C4-2B (cell line): ENCODE results near the gene HSDL1.

ENCODE experiments used
- CTCF ChIP-seq: fragments of 450-650 bp; conservative IDR thresholded peaks from 2 replicates; pipeline ENCODE4 v1.5.1; 2017; ENCODE audit warnings: mild to moderate bottlenecking
- ZFX ChIP-seq: fragments of 450-650 bp; IDR thresholded peaks from 2 replicates; pipeline ENCODE4 v1.6.1; 2017

DNA sequence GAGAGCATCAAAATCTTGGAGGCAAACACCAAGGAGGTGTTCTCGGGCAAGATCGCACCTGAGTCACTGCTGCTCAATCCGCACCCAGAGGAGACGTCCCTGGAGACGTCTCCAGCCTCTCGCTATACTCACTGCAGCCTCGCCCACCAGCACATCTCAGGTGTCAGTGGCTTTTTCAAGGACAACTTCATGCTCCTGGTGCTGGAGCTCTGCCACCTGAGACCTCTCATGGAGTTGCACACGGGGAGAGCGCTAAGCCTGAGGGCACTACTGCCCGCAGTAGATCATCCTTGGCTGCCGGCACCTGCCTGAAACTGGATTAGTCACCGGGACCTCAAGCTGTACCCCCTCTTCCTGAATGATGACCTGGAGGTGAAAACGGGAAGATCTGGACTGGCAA, 25.6 kb downstream of the HSDL1 start:
- TF ChIP-seq CTCF, result no peak
- TF ChIP-seq ZFX, result no peak
